HEK293T (cell line): ENCODE data around the gene NDUFA13.

Experiments
- CTCF ChIA-PET: fragments of 350-600 bp; formaldehyde crosslinking; extraction: SDS; loops from one replicate; lab custom pipeline; 2021; ENCODE audit warnings: antibody characterized with exemption, inconsistent platforms; lab: Yijun Ruan, JAX
- POLR2A ChIA-PET: fragments of 350-600 bp; formaldehyde crosslinking; extraction: SDS; loops from one replicate; lab custom pipeline; 2020; ENCODE audit warnings: antibody characterized with exemption, inconsistent platforms; lab: Yijun Ruan, JAX
- DNase-seq: peaks from one replicate; pipeline ENCODE4 v3.0.0; 2012; ENCODE audit warnings: mixed read lengths; ENCODE audit errors: extremely low spot score
- ARNT ChIP-seq: fragments of 450-650 bp; IDR thresholded peaks from 2 replicates; pipeline ENCODE4 v1.6.1; 2017; ENCODE audit warnings: mild to moderate bottlenecking
- BHLHE40 ChIP-seq: fragments of 450-650 bp; IDR thresholded peaks from 2 replicates; pipeline ENCODE4 v1.6.1; 2016; ENCODE audit warnings: mild to moderate bottlenecking, moderate library complexity, borderline replicate concordance
- CTBP1 ChIP-seq: fragments of 450-650 bp; IDR thresholded peaks from 2 replicates; pipeline ENCODE4 v1.6.1; 2016; ENCODE audit warnings: borderline replicate concordance
- ELF4 ChIP-seq: fragments of 450-650 bp; IDR thresholded peaks from 2 replicates; pipeline ENCODE4 v1.6.1; 2017; ENCODE audit warnings: antibody characterized with exemption
- FOXA1 ChIP-seq: fragments of 450-650 bp; IDR thresholded peaks from 2 replicates; pipeline ENCODE4 v1.6.1; 2016; ENCODE audit warnings: mild to moderate bottlenecking
- FOXK2 ChIP-seq: fragments of 450-650 bp; IDR thresholded peaks from 2 replicates; pipeline ENCODE4 v1.6.1; 2016; ENCODE audit warnings: mild to moderate bottlenecking
- FOXM1 ChIP-seq: fragments of 450-650 bp; IDR thresholded peaks from 2 replicates; pipeline ENCODE4 v1.6.1; 2017; ENCODE audit warnings: mild to moderate bottlenecking, borderline replicate concordance
- HDGF ChIP-seq: fragments of 450-650 bp; IDR thresholded peaks from 2 replicates; pipeline ENCODE4 v1.6.1; 2017; ENCODE audit warnings: antibody characterized with exemption, borderline replicate concordance
- L3MBTL2 ChIP-seq: fragments of 450-650 bp; conservative IDR thresholded peaks from 2 replicates; pipeline ENCODE4 v1.6.1; 2016; ENCODE audit warnings: mild to moderate bottlenecking
- LEF1 ChIP-seq: fragments of 450-650 bp; IDR thresholded peaks from 2 replicates; pipeline ENCODE4 v1.6.1; 2017; ENCODE audit warnings: mild to moderate bottlenecking, borderline replicate concordance
- NFRKB ChIP-seq: fragments of 450-650 bp; IDR thresholded peaks from 2 replicates; pipeline ENCODE4 v1.6.1; 2016; ENCODE audit warnings: mild to moderate bottlenecking, moderate library complexity
- PKNOX1 ChIP-seq: fragments of 450-650 bp; IDR thresholded peaks from 2 replicates; pipeline ENCODE4 v1.6.1; 2016
- SP1 ChIP-seq: fragments of 450-650 bp; IDR thresholded peaks from 2 replicates; pipeline ENCODE4 v1.6.1; 2017
- SUZ12 ChIP-seq: fragments of 450-650 bp; IDR thresholded peaks from 2 replicates; pipeline ENCODE4 v1.6.1; 2016; ENCODE audit warnings: mild to moderate bottlenecking
- TARDBP ChIP-seq: fragments of 450-650 bp; IDR thresholded peaks from 2 replicates; pipeline ENCODE4 v1.6.1; 2016
- ZNF384 ChIP-seq: fragments of 450-650 bp; IDR thresholded peaks from 2 replicates; pipeline ENCODE4 v1.6.1; 2016

NDUFA13 gene

GRCh38 chr19:19493841-19494546 lies 22.0 kb upstream of the NDUFA13 start:
- no peak for DNase-seq
- CTCF ChIA-PET: interaction anchor here (0.6 kb wide), 1 partner anchor 13 kb away, joined by 4 read pairs; no protein-coding TSS in a partner anchor
- POLR2A ChIA-PET: no interaction called here
- TF ChIP-seq HDGF (no peak), FOXM1 (no peak), LEF1 (no peak), PKNOX1 (no peak), CTBP1 (no peak), BHLHE40 (no peak), ARNT (no peak), L3MBTL2 (no peak), ELF4 (no peak), NFRKB (no peak), SUZ12 (no peak), FOXK2 (no peak), TARDBP (no peak)

- CTCF ChIA-PET: interaction anchor here (0.6 kb wide), 1 partner anchor 461 kb away, joined by 3 read pairs; no protein-coding TSS in a partner anchor
- no peak for TF ChIP-seq ZNF384
- no peak for TF ChIP-seq SP1
- no peak for TF ChIP-seq FOXA1
- TF ChIP-seq FOXM1: no peak
- TF ChIP-seq NFRKB: no peak
- no peak for TF ChIP-seq TARDBP
- TF ChIP-seq ELF4: no peak
- no peak for TF ChIP-seq PKNOX1
- no peak for TF ChIP-seq L3MBTL2
- TF ChIP-seq HDGF: no peak
- TF ChIP-seq BHLHE40: no peak
- no peak for TF ChIP-seq CTBP1
- TF ChIP-seq ARNT: no peak
- no peak for TF ChIP-seq SUZ12
- TF ChIP-seq LEF1: no peak
- TF ChIP-seq FOXK2: no peak
- DNase-seq: no peak
- POLR2A ChIA-PET: no interaction called here
Measured at GRCh38 chr19:19495614-19496603, 20.1 kb upstream of the NDUFA13 start.

GRCh38 chr19:19498255-19498991 lies 17.6 kb upstream of the NDUFA13 start:
- ChIA-PET POLR2A (no interaction called here), CTCF (no interaction called here)
- no peak for DNase-seq
- no peak for TF ChIP-seq LEF1
- TF ChIP-seq FOXK2: no peak

GRCh38 chr19:19499272-19499995 lies 16.6 kb upstream of the NDUFA13 start:
- ChIA-PET POLR2A (no interaction called here), CTCF (no interaction called here)
- no peak for DNase-seq
- no peak for TF ChIP-seq SUZ12
- TF ChIP-seq FOXK2: no peak
- no peak for TF ChIP-seq ZNF384
- no peak for TF ChIP-seq NFRKB
- TF ChIP-seq L3MBTL2: no peak
- no peak for TF ChIP-seq CTBP1

GRCh38 chr19:19500975-19501644 lies 14.9 kb upstream of the NDUFA13 start:
- no peak for DNase-seq
- ChIA-PET CTCF (no interaction called here), POLR2A (no interaction called here)
- TF ChIP-seq TARDBP (no peak), FOXA1 (no peak), SP1 (no peak), L3MBTL2 (no peak)

GRCh38 chr19:19501798-19502197 lies 14.2 kb upstream of the NDUFA13 start:
- no peak for DNase-seq
- no peak for TF ChIP-seq NFRKB
- no peak for TF ChIP-seq BHLHE40
- no peak for TF ChIP-seq TARDBP
- no peak for TF ChIP-seq SUZ12
- no peak for TF ChIP-seq SP1
- TF ChIP-seq FOXK2: no peak
- no peak for TF ChIP-seq CTBP1
- TF ChIP-seq ELF4: no peak
- TF ChIP-seq ARNT: no peak
- TF ChIP-seq HDGF: no peak
- no peak for TF ChIP-seq LEF1
- CTCF ChIA-PET: no interaction called here
- POLR2A ChIA-PET: no interaction called here
